C4-2B (cell line): Measurements from ENCODE around the gene SINHCAF.

Source experiments
- H3K27ac ChIP-seq: fragments of 450-650 bp; 2 replicates; pipeline ENCODE4 v1.5.1; 2017
- ZFX ChIP-seq: fragments of 450-650 bp; IDR thresholded peaks from 2 replicates; pipeline ENCODE4 v1.6.1; 2017
- TF ChIP-seq, protein P1 (sequence below): fragments of 450-650 bp; conservative IDR thresholded peaks from 2 replicates; pipeline ENCODE4 v1.5.1; 2017; ENCODE audit warnings: mild to moderate bottlenecking

SINHCAF gene

DNA sequence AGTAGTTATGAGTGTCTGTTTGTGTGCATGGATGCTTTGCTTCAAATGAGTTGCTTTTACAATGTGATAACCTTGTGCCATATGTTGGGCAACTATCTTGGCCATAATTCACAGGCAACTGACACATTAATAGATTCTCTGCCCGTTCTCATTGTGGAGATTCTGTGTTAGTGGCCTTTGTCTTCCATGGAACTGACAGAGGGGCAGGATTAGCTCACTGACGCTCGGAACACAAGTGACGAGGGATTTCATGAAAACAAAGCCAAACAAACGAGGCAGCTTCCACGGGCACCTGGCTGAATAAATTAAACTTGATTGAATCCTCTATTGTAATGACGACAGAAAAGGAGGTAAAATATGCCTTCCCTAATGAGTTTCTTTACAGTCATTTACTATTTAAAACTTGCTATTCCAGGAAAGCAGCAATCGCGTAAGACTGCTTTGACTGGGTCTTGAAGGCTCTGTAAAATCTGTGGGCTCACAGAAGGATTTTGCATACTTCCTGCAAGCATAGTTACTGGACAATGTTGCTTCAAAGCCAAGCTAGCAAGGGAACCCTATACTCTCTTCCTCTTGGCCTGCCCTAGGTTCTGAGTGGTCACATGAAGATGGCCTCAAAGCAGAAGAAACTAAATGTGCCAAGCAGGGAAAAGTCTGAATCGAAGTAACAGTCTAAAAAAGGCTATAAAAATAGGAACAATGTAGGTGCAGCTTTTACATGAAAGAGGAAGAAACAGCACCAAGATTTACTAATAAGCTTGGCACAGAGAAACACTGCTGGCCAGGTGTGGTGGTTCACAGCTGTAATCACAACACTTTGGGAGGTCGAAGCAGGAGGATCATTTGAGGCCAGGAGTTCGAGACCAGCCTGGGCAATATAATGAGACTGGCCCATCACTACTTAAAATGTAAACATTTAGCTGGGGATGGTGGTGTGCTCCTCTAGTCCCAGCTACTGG, 28.1 kb upstream of the SINHCAF start:
- TF ChIP-seq, protein P1, sequence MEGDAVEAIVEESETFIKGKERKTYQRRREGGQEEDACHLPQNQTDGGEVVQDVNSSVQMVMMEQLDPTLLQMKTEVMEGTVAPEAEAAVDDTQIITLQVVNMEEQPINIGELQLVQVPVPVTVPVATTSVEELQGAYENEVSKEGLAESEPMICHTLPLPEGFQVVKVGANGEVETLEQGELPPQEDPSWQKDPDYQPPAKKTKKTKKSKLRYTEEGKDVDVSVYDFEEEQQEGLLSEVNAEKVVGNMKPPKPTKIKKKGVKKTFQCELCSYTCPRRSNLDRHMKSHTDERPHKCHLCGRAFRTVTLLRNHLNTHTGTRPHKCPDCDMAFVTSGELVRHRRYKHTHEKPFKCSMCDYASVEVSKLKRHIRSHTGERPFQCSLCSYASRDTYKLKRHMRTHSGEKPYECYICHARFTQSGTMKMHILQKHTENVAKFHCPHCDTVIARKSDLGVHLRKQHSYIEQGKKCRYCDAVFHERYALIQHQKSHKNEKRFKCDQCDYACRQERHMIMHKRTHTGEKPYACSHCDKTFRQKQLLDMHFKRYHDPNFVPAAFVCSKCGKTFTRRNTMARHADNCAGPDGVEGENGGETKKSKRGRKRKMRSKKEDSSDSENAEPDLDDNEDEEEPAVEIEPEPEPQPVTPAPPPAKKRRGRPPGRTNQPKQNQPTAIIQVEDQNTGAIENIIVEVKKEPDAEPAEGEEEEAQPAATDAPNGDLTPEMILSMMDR = no peak
- TF ChIP-seq ZFX = no peak
- H3K27ac ChIP-seq = no peak overlapping the region

DNA sequence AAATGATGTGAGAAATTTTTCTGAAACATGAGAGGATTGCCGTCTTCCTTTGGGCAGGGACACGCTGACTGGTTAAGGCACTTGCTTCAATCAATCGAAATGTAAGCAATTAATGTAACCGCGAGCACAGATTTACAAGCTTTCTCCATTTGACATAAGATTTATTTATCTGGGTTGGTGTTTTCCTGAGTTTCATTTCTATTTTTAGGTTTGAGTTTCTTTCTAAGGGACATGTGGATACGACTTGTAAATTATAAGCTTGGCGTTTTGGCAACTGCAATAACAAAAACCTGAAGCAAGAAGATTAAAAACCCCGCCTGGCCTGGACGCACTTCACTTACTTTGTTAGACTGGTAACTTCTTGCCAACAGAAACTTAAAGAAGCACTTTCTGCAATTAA, 20.3 kb upstream of the SINHCAF start:
- no peak overlapping the region for H3K27ac ChIP-seq
- TF ChIP-seq, protein P1 = no peak
- no peak for TF ChIP-seq ZFX

DNA sequence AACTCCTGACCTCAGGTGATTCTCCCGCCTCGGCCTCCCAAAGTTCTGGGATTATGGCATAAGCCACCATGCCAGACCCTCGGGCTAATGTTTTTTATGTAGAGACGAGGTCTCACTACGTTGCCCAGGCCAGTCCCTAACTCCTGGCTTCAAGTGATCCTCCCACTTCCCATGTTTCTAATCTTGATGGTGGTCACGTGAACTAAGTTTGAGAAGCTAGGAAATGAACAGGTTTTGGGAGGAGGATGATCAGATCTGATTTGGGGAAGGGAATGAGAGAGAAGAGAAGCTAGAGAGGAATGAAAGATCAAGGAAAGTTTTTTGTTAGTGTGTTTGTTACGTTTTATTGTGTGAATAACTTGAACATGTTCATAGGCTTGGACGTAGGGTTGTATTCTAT, 17.2 kb upstream of the SINHCAF start:
- no peak for TF ChIP-seq ZFX
- TF ChIP-seq, protein P1 = no peak
- no peak overlapping the region for H3K27ac ChIP-seq

DNA sequence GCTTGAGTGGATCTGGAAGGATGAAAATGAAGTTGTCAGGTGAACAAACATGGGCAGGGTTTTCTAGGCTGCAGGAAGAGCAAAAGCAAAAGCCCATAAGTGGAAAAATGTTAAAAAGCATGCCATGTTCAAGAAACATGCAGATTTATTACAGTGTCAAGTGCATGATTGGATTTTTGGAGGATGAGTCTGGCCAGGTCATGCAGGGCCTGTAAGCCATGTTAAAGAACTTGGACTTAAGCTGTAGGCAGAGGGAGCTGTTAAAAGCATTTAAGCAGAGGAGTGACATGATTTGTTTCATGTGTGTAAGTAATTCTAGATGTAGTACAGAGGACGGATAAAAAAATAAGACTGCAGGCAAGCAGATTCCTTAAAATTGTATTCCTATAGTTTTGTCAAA, 16.3 kb upstream of the SINHCAF start:
- TF ChIP-seq ZFX = no peak
- H3K27ac ChIP-seq = no peak overlapping the region

DNA sequence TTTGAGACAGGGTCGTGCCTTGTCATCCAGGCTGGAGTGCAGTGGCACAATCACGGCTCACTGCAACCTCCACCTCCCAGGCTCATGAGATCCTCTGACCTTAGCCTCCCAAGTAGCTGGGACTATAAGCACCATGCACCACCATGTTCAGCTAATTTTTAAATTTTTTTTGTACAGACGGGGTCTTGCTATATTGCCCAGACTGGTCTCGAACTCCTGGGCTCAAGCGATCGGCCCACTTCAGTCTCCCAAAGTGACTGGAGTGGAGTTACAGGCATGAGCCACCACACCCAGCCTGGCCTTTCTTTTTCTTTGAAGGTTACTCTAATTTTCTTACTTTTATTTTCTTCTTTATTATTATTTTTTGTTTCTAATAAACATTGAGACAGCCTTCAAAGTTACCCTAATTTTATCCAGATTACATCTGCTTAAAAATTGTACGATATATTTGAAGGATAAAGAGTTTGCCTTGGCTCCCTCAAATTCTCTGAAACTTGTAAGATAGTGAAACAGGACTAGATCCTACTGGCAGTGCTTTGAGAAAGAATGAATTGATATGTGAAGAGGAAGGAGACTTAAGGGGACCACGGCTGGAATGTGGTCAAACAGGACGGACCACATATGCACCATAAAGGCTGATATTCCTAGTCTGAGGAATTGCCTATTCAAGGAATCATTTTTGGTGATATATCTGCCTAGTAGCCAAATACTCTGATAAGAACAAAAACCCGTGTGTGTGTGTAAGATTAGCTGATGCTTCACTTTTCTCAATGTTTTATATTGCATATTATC, 14.1 kb upstream of the SINHCAF start:
- TF ChIP-seq, protein P1 = no peak
- no peak for TF ChIP-seq ZFX
- H3K27ac ChIP-seq = no peak overlapping the region

DNA sequence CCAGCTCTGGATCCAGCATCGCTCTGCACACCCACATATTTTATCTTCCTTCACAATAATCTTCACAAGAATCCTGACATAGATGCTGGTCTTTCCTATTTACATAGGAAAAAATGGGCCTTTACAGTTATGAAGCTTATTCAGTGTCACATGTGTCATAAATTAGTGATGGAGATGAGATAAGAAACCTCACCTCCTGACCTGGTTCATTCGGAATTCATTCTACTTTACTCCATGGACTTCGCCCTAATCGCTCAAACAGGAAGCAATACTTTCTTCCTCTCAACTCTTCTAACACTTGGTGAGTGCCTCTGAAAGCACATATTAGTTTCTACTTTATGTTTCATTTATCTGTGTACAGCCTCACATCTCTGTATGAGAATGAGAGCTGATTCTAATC, 12.0 kb upstream of the SINHCAF start:
- TF ChIP-seq, protein P1 = no peak
- no peak for TF ChIP-seq ZFX
- H3K27ac ChIP-seq = no peak overlapping the region

DNA sequence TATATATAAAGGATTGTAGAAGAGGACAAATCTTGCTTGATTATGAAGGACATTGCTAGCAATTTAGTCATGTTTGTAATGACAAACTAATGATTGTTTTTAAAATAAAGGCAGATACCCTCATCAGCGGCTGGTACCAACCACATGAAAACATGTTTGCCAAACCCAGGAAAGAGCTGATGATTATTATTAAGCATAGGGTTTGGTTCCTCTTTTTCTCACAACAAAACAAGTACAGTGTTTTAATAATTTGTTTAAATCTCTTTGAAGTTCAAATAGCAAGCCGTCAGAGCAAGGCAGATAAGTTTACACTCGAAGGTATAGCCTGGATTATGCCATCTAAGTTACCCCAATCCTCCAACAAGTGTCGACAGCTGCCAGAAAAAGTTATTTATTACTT, 5.3 kb upstream of the SINHCAF start:
- TF ChIP-seq, protein P1 = no peak
- TF ChIP-seq ZFX = no peak
- no peak overlapping the region for H3K27ac ChIP-seq
